OCI-LY7 (cell line): ENCODE data around the gene GALNT7. TPM values are rescaled to one million over a fixed set of nuclear protein-coding genes. Genes with fewer than 3 reads are reported as not detected.
"Not testable (repeated sequence)": the region's sequence is repeated elsewhere in the genome, so short reads cannot be mapped to it uniquely, and the experiment has no call there.

Experiments
- BruUV-seq: library from RNA; stranded (reverse); fragments of 400-500 nt; replicated peaks from 2 replicates; lab custom pipeline; 2021; lab: Mats Ljungman, UMichigan
- CTCF ChIA-PET: fragments of 300-600 bp; sonication (Branson Sonifier 250); formaldehyde crosslinking; loops from one replicate; lab custom pipeline; 2022; ENCODE audit warnings: antibody characterized with exemption; ENCODE audit not compliant: unreplicated experiment; lab: Charles Lee
- POLR2A ChIA-PET: fragments of 300-600 bp; sonication (Branson Sonifier 250); formaldehyde crosslinking; loops from one replicate; lab custom pipeline; 2022; ENCODE audit warnings: antibody characterized with exemption; lab: Charles Lee
- DNase-seq: peaks from one replicate; pipeline ENCODE4 v3.0.0-alpha.2; 2015; ENCODE audit warnings: low spot score
- H2AFZ ChIP-seq: fragments of 200-600 bp; sonication (generic), shearing (Covaris generic); 2 replicates; pipeline ENCODE4 v1.6.1; 2014; ENCODE audit warnings: mild to moderate bottlenecking, antibody characterized with exemption, low read length, moderate library complexity
- H3K27ac ChIP-seq: fragments of 200-600 bp; sonication (generic); 2 replicates; pipeline ENCODE4 v1.5.1; 2014; ENCODE audit warnings: mixed run types, low read depth, mild to moderate bottlenecking, moderate library complexity, low read length, inconsistent platforms; ENCODE audit not compliant: poor library complexity, severe bottlenecking
- H3K36me3 ChIP-seq: fragments of 200-600 bp; sonication (generic); 2 replicates; pipeline ENCODE4 v1.6.1; 2014; ENCODE audit warnings: mild to moderate bottlenecking, antibody characterized with exemption, low read length, moderate library complexity, mixed read lengths; ENCODE audit not compliant: insufficient read depth
- H3K4me1 ChIP-seq: fragments of 200-600 bp; sonication (generic); 2 replicates; pipeline ENCODE4 v1.5.1; 2014; ENCODE audit warnings: mild to moderate bottlenecking, low read length; ENCODE audit not compliant: insufficient read depth, poor library complexity, severe bottlenecking
- H3K4me2 ChIP-seq: fragments of 200-600 bp; sonication (generic); 2 replicates; pipeline ENCODE4 v1.6.1; 2014; ENCODE audit warnings: mild to moderate bottlenecking, low read length
- H3K4me3 ChIP-seq: fragments of 200-600 bp; sonication (generic); 2 replicates; pipeline ENCODE4 v1.5.1; 2014; ENCODE audit warnings: mild to moderate bottlenecking, low read depth, low read length; ENCODE audit not compliant: poor library complexity, severe bottlenecking
- H3K79me2 ChIP-seq: fragments of 200-600 bp; sonication (generic); 2 replicates; pipeline ENCODE4 v1.6.1; 2016; ENCODE audit warnings: low read depth, mild to moderate bottlenecking, low read length, moderate library complexity, mixed read lengths; ENCODE audit not compliant: insufficient read depth
- H3K9me2 ChIP-seq: fragments of 200-600 bp; sonication (generic); 2 replicates; pipeline ENCODE4 v1.6.1; 2016; ENCODE audit warnings: mild to moderate bottlenecking, low read length, mixed read lengths; ENCODE audit not compliant: insufficient read depth
- H3K9me3 ChIP-seq: fragments of 200-600 bp; sonication (generic); 2 replicates; pipeline ENCODE4 v1.6.1; 2014; ENCODE audit warnings: mild to moderate bottlenecking, mixed run types, low read length, mixed read lengths
- H4K20me1 ChIP-seq: fragments of 200-600 bp; sonication (generic); 2 replicates; pipeline ENCODE4 v1.6.1; 2014; ENCODE audit warnings: mild to moderate bottlenecking, antibody characterized with exemption, low read length, moderate library complexity, mixed read lengths; ENCODE audit not compliant: insufficient read depth
- CTCF ChIP-seq: fragments of 200-600 bp; sonication (generic); conservative IDR thresholded peaks from 2 replicates; pipeline ENCODE4 v1.5.1; 2014; ENCODE audit warnings: mild to moderate bottlenecking, antibody characterized with exemption, low read length, moderate library complexity, mixed read lengths
- EZH2phosphoT487 ChIP-seq: fragments of 200-600 bp; sonication (generic); IDR thresholded peaks from 2 replicates; pipeline ENCODE4 v1.6.1; 2018; ENCODE audit warnings: low read depth, borderline replicate concordance, mild to moderate bottlenecking, mixed run types, antibody characterized with exemption, low read length, moderate library complexity, mixed read lengths
- intact Hi-C: fragments of 100-400 bp; cut with micrococcal nuclease; formaldehyde crosslinking; loops from one replicate; pipeline ENCODE4 v1.10.0; 2022; ENCODE audit not compliant: unreplicated experiment
- total RNA-seq, 2 experiments: library from RNA; depleted of rRNA in 1 of 2; stranded (reverse); fragments of >200 nt in 1 of 2; shearing (Covaris generic) in 1 of 2; gene quantifications; 2 replicates each; pipeline ENCODE4 v1.2.3, GENCODE V29; 2014 to 2022

GALNT7 gene
- total RNA-seq, 2 experiments from 2014 or later, result 20.3 to 34.4 TPM

GRCh38 chr4:173217727-173218126 is 49.1 kb downstream of the GALNT7 start:
- Histone ChIP-seq H3K27ac (no peak overlapping the region), H3K79me2 (peaks cover 35% of the 10 kb centered on the region), H3K4me1 (peaks cover 12% of the 10 kb centered on the region), H2AFZ (no peak overlapping the region), H3K9me2 (no peaks in the 10 kb centered on the region), H4K20me1 (no peaks in the 10 kb centered on the region), H3K4me3 (no peak overlapping the region), H3K36me3 (peaks cover 2% of the 10 kb centered on the region; the same call in 1 of the 2 replicates), H3K9me3 (no peaks in the 10 kb centered on the region), H3K4me2 (0 out of 2 replicates have a peak overlapping the region, but pooled peaks have one; percentile 3)
- ChIA-PET CTCF (no interaction called here), POLR2A (interaction anchor here (0.9 kb wide), 1 partner anchor 20 kb away, joined by 3 read pairs; no protein-coding TSS in a partner anchor)
- intact Hi-C loops, result no loop called here
- no peak for TF ChIP-seq EZH2phosphoT487
- TF ChIP-seq CTCF, result no peak
- DNase-seq, result no peak
- no TSS peak for BruUV-seq

GRCh38 chr4:173218411-173219125 is 50.0 kb downstream of the GALNT7 start:
- no peaks in the 10 kb centered on the region for H4K20me1 ChIP-seq
- peaks cover 12% of the 10 kb centered on the region for H3K4me1 ChIP-seq
- no peak for DNase-seq
- CTCF ChIA-PET, result no interaction called here
- H3K9me2 ChIP-seq, result no peaks in the 10 kb centered on the region
- no TSS peak for BruUV-seq
- H3K4me2 ChIP-seq, result peak overlapping the region; percentile 3; the same call in 1 of the 2 replicates
- no peak for TF ChIP-seq CTCF
- no peak for TF ChIP-seq EZH2phosphoT487
- peaks cover 39% of the 10 kb centered on the region for H3K79me2 ChIP-seq
- no peak overlapping the region for H3K4me3 ChIP-seq
- no peaks in the 10 kb centered on the region for H3K9me3 ChIP-seq
- intact Hi-C loops, result no loop called here
- no peak overlapping the region for H2AFZ ChIP-seq
- H3K36me3 ChIP-seq, result peaks cover 2% of the 10 kb centered on the region; the same call in 1 of the 2 replicates
- no peak overlapping the region for H3K27ac ChIP-seq
- POLR2A ChIA-PET, result interaction anchor here (0.6 to 1.5 kb wide), 3 partner anchors 12 to 152 kb away, joined by 3 read pairs; no protein-coding TSS in a partner anchor

- BruUV-seq, result not testable (repeated sequence)
- peaks cover 39% of the 10 kb centered on the region for H3K79me2 ChIP-seq
These were observed 50.5 kb downstream of the GALNT7 start for GRCh38 chr4:173219126-173219437.

More at GRCh38 chr4:173219126-173219437, 50.5 kb downstream of the GALNT7 start:
- H3K4me2 ChIP-seq, intact Hi-C loops, H4K20me1 ChIP-seq, H3K36me3 ChIP-seq, H2AFZ ChIP-seq, H3K9me3 ChIP-seq, DNase-seq, H3K27ac ChIP-seq, H3K9me2 ChIP-seq, H3K4me3 ChIP-seq, CTCF ChIA-PET: not testable (repeated sequence)
- POLR2A ChIA-PET, result interaction anchor here (0.6 to 1.5 kb wide), 2 partner anchors 12 to 152 kb away, joined by 3 read pairs; no protein-coding TSS in a partner anchor
- H3K4me1 ChIP-seq, result peaks cover 12% of the 10 kb centered on the region
